NCI-H187 (cell line): Measurements from ENCODE around the gene KIAA1586.
"Not testable (repeated sequence)": the region's sequence is repeated elsewhere in the genome, so short reads cannot be mapped to it uniquely, and the experiment has no call there.

Experiments used
- DNase-seq, 2 experiments: peaks; one replicate each; lab custom pipeline; 2025; lab: John Stamatoyannopoulos, UW

The KIAA1586 gene

GRCh38 chr6:57044568-57044967 is 1.9 kb upstream of the KIAA1586 start:
- DNase-seq, result no peak

- DNase-seq, result not testable (repeated sequence)
These were observed 728 bp downstream of the KIAA1586 start for GRCh38 chr6:57047257-57047585.

- DNase-seq, result not testable (repeated sequence)
These were observed 1.4 kb downstream of the KIAA1586 start for GRCh38 chr6:57047859-57048258.

- no peak for DNase-seq
These were observed 2.1 kb downstream of the KIAA1586 start for GRCh38 chr6:57048577-57048976.

GRCh38 chr6:57063847-57064246 is 17.4 kb downstream of the KIAA1586 start:
- DNase-seq, result no peak

GRCh38 chr6:57064809-57065208 is 18.3 kb downstream of the KIAA1586 start:
- DNase-seq, result no peak

- DNase-seq, result no peak
These were observed 21.6 kb downstream of the KIAA1586 start for GRCh38 chr6:57068061-57068460.

GRCh38 chr6:57069228-57069627 is 22.7 kb downstream of the KIAA1586 start:
- no peak for DNase-seq

- no peak for DNase-seq
These were observed 23.4 kb downstream of the KIAA1586 start for GRCh38 chr6:57069920-57070331.

- DNase-seq, result no peak
These were observed 25.6 kb downstream of the KIAA1586 start for GRCh38 chr6:57072108-57072507.

- DNase-seq, result no peak
These were observed 27.9 kb downstream of the KIAA1586 start for GRCh38 chr6:57074383-57074782.

GRCh38 chr6:57075092-57075491 is 28.6 kb downstream of the KIAA1586 start:
- DNase-seq, result no peak

GRCh38 chr6:57078531-57079207 is 32.2 kb downstream of the KIAA1586 start:
- no peak for DNase-seq

GRCh38 chr6:57085471-57085870 is 39.0 kb downstream of the KIAA1586 start:
- DNase-seq, result no peak

GRCh38 chr6:57086843-57087242 is 40.4 kb downstream of the KIAA1586 start:
- no peak for DNase-seq

GRCh38 chr6:57087916-57088315 is 41.4 kb downstream of the KIAA1586 start:
- DNase-seq, result no peak

GRCh38 chr6:57089265-57089664 is 42.8 kb downstream of the KIAA1586 start:
- no peak for DNase-seq

- DNase-seq, result peak; percentile 79 to 96
These were observed 43.4 kb downstream of the KIAA1586 start, which contains the start of gene ZNF451 for GRCh38 chr6:57089687-57090457. TSS of gene ZNF451 (plus strand) at chr6:57090188. CDS start at chr6:57090254, 66 bp downstream.

GRCh38 chr6:57090458-57091067 is 44.1 kb downstream of the KIAA1586 start:
- DNase-seq, result not testable (repeated sequence)

- not testable (repeated sequence) for DNase-seq
These were observed 44.9 kb downstream of the KIAA1586 start for GRCh38 chr6:57091375-57091774.

GRCh38 chr6:57094689-57095088 is 48.2 kb downstream of the KIAA1586 start:
- no peak for DNase-seq

- DNase-seq, result no peak
These were observed 51.1 kb downstream of the KIAA1586 start for GRCh38 chr6:57097596-57097995.

- DNase-seq, result no peak
These were observed 56.5 kb downstream of the KIAA1586 start for GRCh38 chr6:57102976-57103375.
